ENCODE data around the gene TAF11L2.

DNA sequence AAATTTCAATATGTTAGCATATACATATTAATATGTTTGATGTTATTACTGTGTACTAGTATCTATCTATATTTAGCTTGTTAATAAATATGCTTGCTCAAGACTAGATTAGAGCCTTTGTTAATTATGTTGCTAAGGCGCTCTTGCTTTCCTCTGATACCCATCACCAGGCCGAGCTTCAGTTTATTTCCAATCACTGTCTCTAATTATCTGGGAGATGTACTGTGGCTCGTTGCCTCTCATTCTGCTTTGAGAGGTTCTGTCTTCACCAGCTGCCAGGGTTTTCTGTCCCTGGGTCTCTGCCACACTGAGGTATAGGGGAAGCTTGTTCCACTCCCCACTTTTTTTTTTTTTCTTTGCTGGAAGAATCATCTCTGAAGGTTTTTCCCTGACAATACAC, 21.0 kb upstream of the TAF11L2 start:
- TF ChIP-seq POLR2A (IDR thresholded peaks at IDR 0.05) (no peak), CTCF (IDR thresholded peaks at IDR 0.05) (no peak)
